ENCODE measurements around the gene NPBWR2. TPM values are rescaled to one million over a fixed set of nuclear protein-coding genes. Genes with fewer than 3 reads are reported as not detected.

NPBWR2 gene
- polyA plus RNA-seq, 1 of the 3 experiments (the other 2 are of a cell fraction) = not detected

DNA sequence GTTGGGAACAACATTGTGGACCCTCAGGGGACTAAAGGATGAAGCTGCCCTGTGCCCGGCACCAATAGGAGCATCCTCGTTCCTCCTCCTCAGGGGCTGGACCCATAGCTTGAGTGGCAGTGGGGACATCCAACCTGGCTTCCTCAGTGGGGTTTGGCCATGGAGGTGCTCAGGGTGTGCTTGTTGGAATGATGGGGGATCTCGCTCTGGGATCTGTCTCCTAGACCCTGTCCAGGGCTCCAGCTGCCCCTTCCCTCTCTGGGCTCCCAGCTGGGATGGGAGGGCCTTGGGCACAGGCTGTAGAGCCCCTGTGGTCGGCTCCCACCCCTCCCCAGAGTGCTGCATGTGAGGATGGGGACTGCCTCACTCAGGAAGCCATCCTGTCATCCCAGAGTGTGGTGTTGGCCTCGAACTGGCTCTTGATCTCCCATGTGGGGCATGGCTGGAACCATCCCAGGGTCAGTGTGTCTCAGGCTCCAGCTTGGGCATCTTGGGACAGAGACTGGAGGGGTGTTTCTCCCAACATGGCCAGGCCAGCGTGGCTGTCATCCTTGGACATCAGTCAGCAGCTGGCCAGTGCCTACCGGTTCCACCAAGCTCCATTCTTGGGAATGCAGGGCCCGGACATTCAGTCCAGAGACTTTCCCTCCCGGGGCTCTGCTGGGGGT, 47.4 kb upstream of the NPBWR2 start:
- H3K36me3 ChIP-seq (replicated peaks in 1 of 2; ENCODE audit: control insufficient read depth in 1 of 2, insufficient read depth in 2 of 2, low read length in 1 of 2) = no peaks in the 10 kb centered on the region
- H3K4me1 ChIP-seq (ENCODE audit: control insufficient read depth in 1 of 2, insufficient read depth in 2 of 2, low read depth in 1 of 2, low read length in 1 of 2) = peaks cover 0 to 52% of the 10 kb centered on the region in 2 experiments; a peak in 1 of 4 replicates
- no peaks in the 10 kb centered on the region for H3K9me2 ChIP-seq
- no peak overlapping the region for H3K4me3 ChIP-seq (ENCODE audit: low read depth in 2 of 2, low read length in 1 of 2)
- no peak for DNase-seq
- H2AFZ ChIP-seq (ENCODE audit: low read depth) = no peak overlapping the region
- no peak overlapping the region for H3K9ac ChIP-seq
- no peaks in the 10 kb centered on the region for H3K9me3 ChIP-seq
- no peak for TF ChIP-seq TAF1 (IDR thresholded peaks at IDR 0.05; ENCODE audit: borderline replicate concordance, low read depth, low read length)
- TF ChIP-seq MXI1 (IDR thresholded peaks at IDR 0.05; ENCODE audit: low read depth, low read length) = no peak
- no peak for TF ChIP-seq NRF1 (IDR thresholded peaks at IDR 0.05; ENCODE audit: low read depth, low read length)
- no peak for TF ChIP-seq JUND (IDR thresholded peaks at IDR 0.05)
- TF ChIP-seq GATA2 (CRISPR knock-in tag; IDR thresholded peaks at IDR 0.05) = no peak
- TF ChIP-seq, protein P1, sequence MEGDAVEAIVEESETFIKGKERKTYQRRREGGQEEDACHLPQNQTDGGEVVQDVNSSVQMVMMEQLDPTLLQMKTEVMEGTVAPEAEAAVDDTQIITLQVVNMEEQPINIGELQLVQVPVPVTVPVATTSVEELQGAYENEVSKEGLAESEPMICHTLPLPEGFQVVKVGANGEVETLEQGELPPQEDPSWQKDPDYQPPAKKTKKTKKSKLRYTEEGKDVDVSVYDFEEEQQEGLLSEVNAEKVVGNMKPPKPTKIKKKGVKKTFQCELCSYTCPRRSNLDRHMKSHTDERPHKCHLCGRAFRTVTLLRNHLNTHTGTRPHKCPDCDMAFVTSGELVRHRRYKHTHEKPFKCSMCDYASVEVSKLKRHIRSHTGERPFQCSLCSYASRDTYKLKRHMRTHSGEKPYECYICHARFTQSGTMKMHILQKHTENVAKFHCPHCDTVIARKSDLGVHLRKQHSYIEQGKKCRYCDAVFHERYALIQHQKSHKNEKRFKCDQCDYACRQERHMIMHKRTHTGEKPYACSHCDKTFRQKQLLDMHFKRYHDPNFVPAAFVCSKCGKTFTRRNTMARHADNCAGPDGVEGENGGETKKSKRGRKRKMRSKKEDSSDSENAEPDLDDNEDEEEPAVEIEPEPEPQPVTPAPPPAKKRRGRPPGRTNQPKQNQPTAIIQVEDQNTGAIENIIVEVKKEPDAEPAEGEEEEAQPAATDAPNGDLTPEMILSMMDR (IDR thresholded peaks at IDR 0.05) = no peak
- TF ChIP-seq RFX5 (IDR thresholded peaks at IDR 0.05; ENCODE audit: low read length) = no peak
- no peaks in the 10 kb centered on the region for H3K79me2 ChIP-seq (ENCODE audit: insufficient read depth)
- H4K20me1 ChIP-seq (ENCODE audit: insufficient read depth) = no peaks in the 10 kb centered on the region
- H3K27ac ChIP-seq (ENCODE audit: low read depth in 2 of 2, low read length in 1 of 2) = peak overlapping the region in 1 of 2 experiments; percentile 92; a peak in 2 of 4 replicates
- WGBS (ENCODE audit: low lambda C conversion rate) = 29% methylated on average over 6 of the region's 9 CpGs
- ChIA-PET POLR2A (interaction anchor here (1.0 to 3.5 kb wide), 4 partner anchors 8 to 107 kb away, joined by 3 to 13 read pairs (median 6); no protein-coding TSS in a partner anchor), CTCF (interaction anchor here (0.9 to 3.5 kb wide), 6 partner anchors 12 to 76 kb away, joined by 3 to 14 read pairs (median 4); partner anchors contain the start of genes LKAAEAR1 and RGS19)
- no peaks in the 10 kb centered on the region for H3F3A ChIP-seq (replicated peaks; ENCODE audit: insufficient read depth)
- H3K4me2 ChIP-seq = no peak overlapping the region
- no peaks in the 10 kb centered on the region for H3K27me3 ChIP-seq (ENCODE audit: insufficient read depth)

DNA sequence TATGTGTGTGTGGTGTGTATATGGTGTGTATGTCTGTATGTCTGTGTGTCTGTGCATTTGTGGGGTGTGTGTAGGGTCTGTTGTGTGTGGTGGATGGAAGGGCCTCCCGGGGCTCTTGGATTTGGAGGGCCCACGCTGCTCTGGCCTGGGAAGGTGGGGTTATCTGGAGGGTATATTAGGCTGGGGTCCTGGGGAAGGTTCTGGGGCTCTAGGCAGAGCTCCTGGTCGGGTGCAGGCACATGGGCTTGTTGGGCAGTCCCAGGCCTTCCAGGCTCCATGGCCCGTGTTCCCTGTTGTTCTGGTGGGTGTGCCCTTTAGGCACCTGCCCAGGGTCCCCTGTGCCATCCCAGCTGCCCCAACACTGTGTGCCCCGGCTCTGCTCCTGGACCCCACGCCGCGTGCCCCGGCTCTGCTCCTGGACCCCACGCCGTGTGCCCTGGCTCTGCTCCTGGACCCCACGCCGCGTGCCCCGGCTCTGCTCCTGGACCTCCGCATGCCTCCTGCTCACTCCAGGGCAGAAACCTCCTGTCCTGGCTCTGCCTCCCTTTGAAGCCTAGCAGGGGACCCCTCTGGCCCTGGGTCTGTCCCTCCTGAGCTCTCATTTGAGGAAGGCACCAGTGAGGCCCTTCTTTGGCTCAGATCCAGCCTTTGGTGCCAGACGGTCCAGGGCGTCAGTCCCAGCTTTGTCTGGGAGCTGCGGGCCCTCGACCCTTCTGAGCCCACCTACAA, 46.7 kb upstream of the NPBWR2 start:
- no peak for DNase-seq
- Histone ChIP-seq H3K9me2 (no peaks in the 10 kb centered on the region), H3K36me3 (replicated peaks in 1 of 2; ENCODE audit: control insufficient read depth in 1 of 2, insufficient read depth in 2 of 2, low read length in 1 of 2) (no peaks in the 10 kb centered on the region), H3K9ac (no peak overlapping the region), H2AFZ (ENCODE audit: low read depth) (no peak overlapping the region), H3K27me3 (ENCODE audit: insufficient read depth) (no peaks in the 10 kb centered on the region), H3K4me2 (no peak overlapping the region), H3K9me3 (no peaks in the 10 kb centered on the region), H3K27ac (ENCODE audit: low read depth in 2 of 2, low read length in 1 of 2) (peak overlapping the region in 1 of 2 experiments; percentile 92; a peak in 2 of 4 replicates), H4K20me1 (ENCODE audit: insufficient read depth) (no peaks in the 10 kb centered on the region), H3K4me1 (ENCODE audit: control insufficient read depth in 1 of 2, insufficient read depth in 2 of 2, low read depth in 1 of 2, low read length in 1 of 2) (peaks cover 0 to 47% of the 10 kb centered on the region in 2 experiments; a peak in 1 of 4 replicates), H3F3A (replicated peaks; ENCODE audit: insufficient read depth) (no peaks in the 10 kb centered on the region), H3K79me2 (ENCODE audit: insufficient read depth) (no peaks in the 10 kb centered on the region), H3K4me3 (ENCODE audit: low read depth in 2 of 2, low read length in 1 of 2) (no peak overlapping the region)
- ChIA-PET CTCF (interaction anchor here (0.9 to 3.5 kb wide), 4 partner anchors 13 to 70 kb away, joined by 3 to 14 read pairs (median 4); partner anchors contain the start of gene LKAAEAR1), POLR2A (interaction anchor here (1.0 kb wide), 1 partner anchor 40 kb away, joined by 3 read pairs; no protein-coding TSS in a partner anchor)
- 80% methylated on average over 17 of the region's 20 CpGs for WGBS (ENCODE audit: low lambda C conversion rate)
- TF ChIP-seq, protein P2, sequence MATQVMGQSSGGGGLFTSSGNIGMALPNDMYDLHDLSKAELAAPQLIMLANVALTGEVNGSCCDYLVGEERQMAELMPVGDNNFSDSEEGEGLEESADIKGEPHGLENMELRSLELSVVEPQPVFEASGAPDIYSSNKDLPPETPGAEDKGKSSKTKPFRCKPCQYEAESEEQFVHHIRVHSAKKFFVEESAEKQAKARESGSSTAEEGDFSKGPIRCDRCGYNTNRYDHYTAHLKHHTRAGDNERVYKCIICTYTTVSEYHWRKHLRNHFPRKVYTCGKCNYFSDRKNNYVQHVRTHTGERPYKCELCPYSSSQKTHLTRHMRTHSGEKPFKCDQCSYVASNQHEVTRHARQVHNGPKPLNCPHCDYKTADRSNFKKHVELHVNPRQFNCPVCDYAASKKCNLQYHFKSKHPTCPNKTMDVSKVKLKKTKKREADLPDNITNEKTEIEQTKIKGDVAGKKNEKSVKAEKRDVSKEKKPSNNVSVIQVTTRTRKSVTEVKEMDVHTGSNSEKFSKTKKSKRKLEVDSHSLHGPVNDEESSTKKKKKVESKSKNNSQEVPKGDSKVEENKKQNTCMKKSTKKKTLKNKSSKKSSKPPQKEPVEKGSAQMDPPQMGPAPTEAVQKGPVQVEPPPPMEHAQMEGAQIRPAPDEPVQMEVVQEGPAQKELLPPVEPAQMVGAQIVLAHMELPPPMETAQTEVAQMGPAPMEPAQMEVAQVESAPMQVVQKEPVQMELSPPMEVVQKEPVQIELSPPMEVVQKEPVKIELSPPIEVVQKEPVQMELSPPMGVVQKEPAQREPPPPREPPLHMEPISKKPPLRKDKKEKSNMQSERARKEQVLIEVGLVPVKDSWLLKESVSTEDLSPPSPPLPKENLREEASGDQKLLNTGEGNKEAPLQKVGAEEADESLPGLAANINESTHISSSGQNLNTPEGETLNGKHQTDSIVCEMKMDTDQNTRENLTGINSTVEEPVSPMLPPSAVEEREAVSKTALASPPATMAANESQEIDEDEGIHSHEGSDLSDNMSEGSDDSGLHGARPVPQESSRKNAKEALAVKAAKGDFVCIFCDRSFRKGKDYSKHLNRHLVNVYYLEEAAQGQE (IDR thresholded peaks at IDR 0.05; ENCODE audit: low read depth, low read length) = no peak
- no peak for TF ChIP-seq FOXJ3 (CRISPR knock-in tag; IDR thresholded peaks at IDR 0.05)
- no peak for TF ChIP-seq SMC3 (IDR thresholded peaks at IDR 0.05; ENCODE audit: low read depth, low read length)
- TF ChIP-seq NRF1 (IDR thresholded peaks at IDR 0.05; ENCODE audit: low read depth, low read length) = no peak
- TF ChIP-seq, protein P3, sequence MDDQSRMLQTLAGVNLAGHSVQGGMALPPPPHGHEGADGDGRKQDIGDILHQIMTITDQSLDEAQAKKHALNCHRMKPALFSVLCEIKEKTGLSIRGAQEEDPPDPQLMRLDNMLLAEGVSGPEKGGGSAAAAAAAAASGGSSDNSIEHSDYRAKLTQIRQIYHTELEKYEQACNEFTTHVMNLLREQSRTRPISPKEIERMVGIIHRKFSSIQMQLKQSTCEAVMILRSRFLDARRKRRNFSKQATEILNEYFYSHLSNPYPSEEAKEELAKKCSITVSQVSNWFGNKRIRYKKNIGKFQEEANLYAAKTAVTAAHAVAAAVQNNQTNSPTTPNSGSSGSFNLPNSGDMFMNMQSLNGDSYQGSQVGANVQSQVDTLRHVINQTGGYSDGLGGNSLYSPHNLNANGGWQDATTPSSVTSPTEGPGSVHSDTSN (IDR thresholded peaks at IDR 0.05) = no peak
- no peak for TF ChIP-seq MEF2A (IDR thresholded peaks at IDR 0.05; ENCODE audit: borderline replicate concordance, low read depth)
- TF ChIP-seq FOXM1 (IDR thresholded peaks at IDR 0.05; ENCODE audit: low read depth) = no peak
- TF ChIP-seq CHD2 (IDR thresholded peaks at IDR 0.05; ENCODE audit: low read length, partially characterized antibody) = no peak
- no peak for TF ChIP-seq TAF1 (IDR thresholded peaks at IDR 0.05; ENCODE audit: borderline replicate concordance, low read depth, low read length)
- no peak for TF ChIP-seq JUND (IDR thresholded peaks at IDR 0.05)
- TF ChIP-seq TCF12 (IDR thresholded peaks at IDR 0.05) = no peak
- TF ChIP-seq FOSL2 (IDR thresholded peaks at IDR 0.05; ENCODE audit: borderline replicate concordance, low read depth) = no peak

Data from SK-N-SH (cell line).